Testis (tissue), 3 donors: ENCODE measurements around the gene RABEP2. TPM values are rescaled to one million over a fixed set of nuclear protein-coding genes. Genes with fewer than 3 reads are reported as not detected.

Experiments
- DNase-seq: peaks from one replicate; pipeline ENCODE4 v3.0.0-alpha.2; 2019
- H3K27ac ChIP-seq, 2 donors: fragments of 200-600 bp; sonication (generic); one replicate each; pipeline ENCODE4 v1.5.1; 2019
- H3K27me3 ChIP-seq: fragments of 200-600 bp; sonication (generic); one replicate; pipeline ENCODE4 v1.5.1; 2019
- H3K36me3 ChIP-seq: fragments of 200-600 bp; sonication (generic); one replicate; pipeline ENCODE4 v1.5.1; 2017; ENCODE audit warnings: low read depth; ENCODE audit errors: missing control alignments
- H3K4me1 ChIP-seq: fragments of 200-600 bp; sonication (generic); one replicate; pipeline ENCODE4 v1.5.1; 2019
- H3K4me3 ChIP-seq, 2 donors: fragments of 200-600 bp; sonication (generic); one replicate each; pipeline ENCODE4 v1.5.1; 2017 to 2019
- H3K9me3 ChIP-seq: fragments of 200-600 bp; sonication (generic); one replicate; pipeline ENCODE4 v1.5.1; 2017
- POLR2A ChIP-seq: fragments of 450-650 bp; IDR thresholded peaks from one replicate; pipeline ENCODE4 v1.6.1; 2017; ENCODE audit warnings: antibody characterized with exemption, mild to moderate bottlenecking, moderate library complexity
- WGBS, 2 donors: methylation state at CpG; one replicate each; pipeline ENCODE4 v1.1.5; 2018; 5-methylcytosine and 5-hydroxymethylcytosine counted together
- intact Hi-C: fragments of 100-400 bp; cut with DNase I; formaldehyde crosslinking; loops from one replicate; pipeline ENCODE4 v1.15.1; 2023; ENCODE audit warnings: low total_unique reads
- polyA plus RNA-seq: library from polyadenylated mRNA; stranded (reverse); fragments of 350-450 nt; fragmentation: Illumina TruSeq; extraction: RNeasy Lipid Tissue Mini Kit (QIAGEN cat#74804); gene quantifications from one replicate; pipeline ENCODE4 v1.2.3, GENCODE V29; 2014; ENCODE audit warnings: low read depth, low replicate concordance; ENCODE audit not compliant: insufficient read depth
- total RNA-seq, 2 donors: library from RNA; depleted of rRNA; stranded (reverse); fragments of >200 nt; gene quantifications; one replicate each; pipeline ENCODE4 v1.2.3, GENCODE V29; 2016
- TF ChIP-seq, protein P1 (sequence below), 3 experiments: fragments of 450-650 bp in 2 of 3; fragments of 200-600 bp in 1 of 3; sonication (generic) in 1 of 3; IDR thresholded peaks; one replicate each; pipeline ENCODE4 v1.5.1; 2016 to 2019; ENCODE audit warnings: antibody characterized with exemption in 3 of 3, mild to moderate bottlenecking in 2 of 3, moderate library complexity in 1 of 3

The RABEP2 gene
- total and polyA plus RNA-seq, 3 donors from 2014 or later = 14.2 to 51.8 (median 43.3) TPM

GRCh38 chr16:28901862-28902261, 23.2 kb downstream of the RABEP2 start:
- WGBS, 2 donors = 92% methylated on average over 15 of the region's 15 CpGs; no CpG with 5 or more reads in 1 of the 2 donors
- no peak overlapping the region for H3K4me3 ChIP-seq
- no peaks in the 10 kb centered on the region for H3K4me1 ChIP-seq
- H3K36me3 ChIP-seq = no peaks in the 10 kb centered on the region
- no peak overlapping the region for H3K27ac ChIP-seq
- intact Hi-C loops = no loop called here
- TF ChIP-seq, protein P1, sequence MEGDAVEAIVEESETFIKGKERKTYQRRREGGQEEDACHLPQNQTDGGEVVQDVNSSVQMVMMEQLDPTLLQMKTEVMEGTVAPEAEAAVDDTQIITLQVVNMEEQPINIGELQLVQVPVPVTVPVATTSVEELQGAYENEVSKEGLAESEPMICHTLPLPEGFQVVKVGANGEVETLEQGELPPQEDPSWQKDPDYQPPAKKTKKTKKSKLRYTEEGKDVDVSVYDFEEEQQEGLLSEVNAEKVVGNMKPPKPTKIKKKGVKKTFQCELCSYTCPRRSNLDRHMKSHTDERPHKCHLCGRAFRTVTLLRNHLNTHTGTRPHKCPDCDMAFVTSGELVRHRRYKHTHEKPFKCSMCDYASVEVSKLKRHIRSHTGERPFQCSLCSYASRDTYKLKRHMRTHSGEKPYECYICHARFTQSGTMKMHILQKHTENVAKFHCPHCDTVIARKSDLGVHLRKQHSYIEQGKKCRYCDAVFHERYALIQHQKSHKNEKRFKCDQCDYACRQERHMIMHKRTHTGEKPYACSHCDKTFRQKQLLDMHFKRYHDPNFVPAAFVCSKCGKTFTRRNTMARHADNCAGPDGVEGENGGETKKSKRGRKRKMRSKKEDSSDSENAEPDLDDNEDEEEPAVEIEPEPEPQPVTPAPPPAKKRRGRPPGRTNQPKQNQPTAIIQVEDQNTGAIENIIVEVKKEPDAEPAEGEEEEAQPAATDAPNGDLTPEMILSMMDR (IDR thresholded peaks at IDR 0.05) = no peak
- no peak for TF ChIP-seq POLR2A
- no peaks in the 10 kb centered on the region for H3K9me3 ChIP-seq
- no peaks in the 10 kb centered on the region for H3K27me3 ChIP-seq
- DNase-seq = no peak

- Histone ChIP-seq H3K36me3 (no peaks in the 10 kb centered on the region), H3K27ac (no peak overlapping the region), H3K4me3 (no peak overlapping the region), H3K27me3 (no peaks in the 10 kb centered on the region), H3K9me3 (no peaks in the 10 kb centered on the region), H3K4me1 (no peaks in the 10 kb centered on the region)
- intact Hi-C loops = no loop called here
- no peak for DNase-seq
- TF ChIP-seq POLR2A = no peak
- TF ChIP-seq, protein P1 (IDR thresholded peaks at IDR 0.05) = no peak
- WGBS, 2 donors = 93 to 94% methylated on average over 25 of the region's 25 CpGs
Observed at GRCh38 chr16:28900601-28901000, 24.4 kb downstream of the RABEP2 start.

GRCh38 chr16:28899882-28900590, 25.0 kb downstream of the RABEP2 start:
- intact Hi-C loops = no loop called here
- no peak overlapping the region for H3K4me3 ChIP-seq
- 92 to 96% methylated on average over 11 of the region's 11 CpGs for WGBS, 2 donors
- no peak overlapping the region for H3K27ac ChIP-seq
- no peaks in the 10 kb centered on the region for H3K9me3 ChIP-seq
- H3K36me3 ChIP-seq = no peaks in the 10 kb centered on the region
- H3K27me3 ChIP-seq = no peaks in the 10 kb centered on the region
- DNase-seq = no peak
- TF ChIP-seq, protein P1 (IDR thresholded peaks at IDR 0.05) = no peak
- no peak for TF ChIP-seq POLR2A
- H3K4me1 ChIP-seq = no peaks in the 10 kb centered on the region

DNA sequence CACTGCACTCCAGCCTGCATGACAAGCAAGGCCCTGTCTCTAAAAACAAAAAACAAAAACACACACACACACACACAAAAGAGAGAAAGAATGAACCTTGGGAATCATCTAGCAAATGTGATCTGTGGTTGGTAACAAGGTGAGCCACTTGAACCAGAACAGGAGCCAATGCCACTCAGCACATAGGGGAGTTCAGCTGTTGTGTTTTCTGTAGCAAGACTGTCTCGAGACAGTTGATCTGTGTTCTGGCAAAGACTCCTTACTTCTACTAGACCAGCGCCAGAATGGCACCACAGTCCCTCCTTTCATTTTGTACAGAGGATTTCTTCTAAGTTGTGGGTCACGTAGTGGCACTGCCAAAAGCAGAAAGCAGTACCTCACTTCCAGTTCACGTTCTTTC, 26.1 kb downstream of the RABEP2 start:
- H3K27ac ChIP-seq = no peak overlapping the region
- no peaks in the 10 kb centered on the region for H3K4me1 ChIP-seq
- no peaks in the 10 kb centered on the region for H3K27me3 ChIP-seq
- H3K36me3 ChIP-seq = no peaks in the 10 kb centered on the region
- no peak for DNase-seq
- no peaks in the 10 kb centered on the region for H3K9me3 ChIP-seq
- WGBS, 2 donors = 82 to 89% methylated on average over 4 of the region's 4 CpGs
- intact Hi-C loops = no loop called here
- TF ChIP-seq, protein P1 (IDR thresholded peaks at IDR 0.05) = no peak
- TF ChIP-seq POLR2A = no peak
- H3K4me3 ChIP-seq = no peak overlapping the region

- Histone ChIP-seq H3K4me3 (no peak overlapping the region), H3K27ac (no peak overlapping the region), H3K9me3 (no peaks in the 10 kb centered on the region), H3K4me1 (no peaks in the 10 kb centered on the region), H3K36me3 (no peaks in the 10 kb centered on the region), H3K27me3 (no peaks in the 10 kb centered on the region)
- no peak for TF ChIP-seq POLR2A
- TF ChIP-seq, protein P1 (IDR thresholded peaks at IDR 0.05) = no peak
- intact Hi-C loops = no loop called here
- DNase-seq = no peak
- 84 to 85% methylated on average over 7 to 15 of the region's 15 CpGs for WGBS, 2 donors
Observed at GRCh38 chr16:28898266-28898665, 26.8 kb downstream of the RABEP2 start.
